Hematopoietic multipotent progenitor cell treated with erythropoietin and hydrocortisone succinate and interleukin-3 and kit ligand, for 15 days (in vitro differentiated cells): ENCODE results near the gene TEKTIP1.
"Not testable (repeated sequence)": the region's sequence is repeated elsewhere in the genome, so short reads cannot be mapped to it uniquely, and the experiment has no call there.

Source experiments
- DNase-seq: peaks from one replicate; pipeline ENCODE4 v3.0.0-alpha.2; 2015; ENCODE audit warnings: low spot score

TEKTIP1 gene

DNA sequence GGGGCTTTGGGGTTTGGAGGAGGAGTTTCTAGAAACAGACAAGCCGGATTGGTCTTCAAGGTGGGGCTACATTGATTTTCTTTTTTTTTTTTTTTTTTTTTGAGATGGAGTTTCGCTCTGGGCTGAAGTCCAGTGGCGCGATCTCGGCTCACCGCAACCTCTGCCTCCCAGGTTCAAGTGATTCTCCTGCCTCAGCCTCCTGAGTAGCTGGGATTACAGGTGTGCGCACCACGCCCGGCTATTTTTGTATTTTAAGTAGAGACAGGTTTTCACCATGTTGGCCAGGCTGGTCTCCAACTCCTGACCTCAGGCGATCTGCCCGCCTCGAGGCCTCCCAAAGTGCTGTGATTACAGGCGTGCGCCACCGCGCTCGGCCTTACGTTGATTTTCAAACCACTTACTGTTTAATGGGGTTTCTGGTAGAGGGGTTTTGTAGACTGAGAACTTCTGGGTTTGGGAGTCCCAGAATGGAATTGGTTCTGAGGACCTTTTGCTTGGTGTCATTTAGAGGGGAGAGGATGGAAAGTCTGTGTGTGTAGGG, 30.8 kb upstream of the TEKTIP1 start:
- DNase-seq: not testable (repeated sequence)

DNA sequence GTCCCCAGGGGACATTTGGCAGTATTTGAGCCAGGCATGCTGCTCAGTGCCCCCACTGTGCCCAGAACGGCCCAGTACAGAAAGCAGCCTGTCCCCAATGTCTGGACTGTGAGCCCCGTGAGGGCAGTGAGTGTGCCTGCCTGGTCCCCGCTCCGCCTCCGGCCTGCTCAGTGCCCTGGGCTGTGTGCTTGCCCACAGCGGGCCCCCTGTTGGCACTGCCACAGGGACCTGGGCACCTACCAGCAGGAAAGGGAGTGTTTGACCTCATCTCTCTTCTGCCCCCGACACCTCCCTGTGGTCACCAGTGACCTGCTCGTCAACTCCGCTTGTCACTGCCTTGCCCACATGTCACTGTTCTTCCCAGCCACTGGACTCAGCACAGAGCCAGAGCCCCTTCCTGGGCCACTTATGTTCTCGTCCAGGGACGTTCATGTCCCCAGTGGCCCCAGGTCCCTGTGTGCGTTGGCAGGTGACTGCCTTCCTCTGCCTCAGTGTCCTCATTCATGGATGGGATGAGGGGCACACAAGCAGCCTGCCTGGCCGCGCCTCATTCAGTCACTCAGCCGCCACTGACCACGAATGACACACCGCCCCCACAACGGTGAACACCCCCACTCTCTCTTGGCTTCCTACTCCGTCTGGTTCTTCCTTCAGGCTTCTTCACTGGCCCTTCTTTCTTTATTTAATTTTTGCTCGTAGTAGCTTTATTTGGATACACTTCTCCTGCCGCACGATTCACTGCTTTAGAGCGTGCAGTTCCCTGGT, 30.0 kb upstream of the TEKTIP1 start:
- DNase-seq: no peak

DNA sequence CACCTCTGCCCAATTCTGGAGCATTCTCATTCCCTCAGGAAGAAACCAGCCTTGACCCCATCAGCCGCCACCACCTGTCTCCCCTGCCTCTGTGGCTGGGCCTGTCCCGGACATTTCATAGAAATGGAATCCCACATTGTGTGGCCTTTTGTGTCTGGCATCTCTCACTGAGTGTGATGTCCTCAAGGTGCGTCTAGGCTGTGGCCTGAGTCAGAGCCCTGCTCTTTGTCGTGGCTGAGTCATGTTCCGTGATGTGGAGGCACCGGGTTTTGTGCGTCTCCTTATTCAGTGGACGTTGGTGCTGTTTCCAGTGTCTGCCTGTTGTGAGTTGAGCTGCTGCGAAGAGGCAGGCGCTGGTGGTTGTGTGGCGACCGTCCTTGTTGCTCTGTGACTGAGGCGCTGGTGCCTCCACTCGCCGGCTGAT, 29.4 kb upstream of the TEKTIP1 start:
- no peak for DNase-seq

DNA sequence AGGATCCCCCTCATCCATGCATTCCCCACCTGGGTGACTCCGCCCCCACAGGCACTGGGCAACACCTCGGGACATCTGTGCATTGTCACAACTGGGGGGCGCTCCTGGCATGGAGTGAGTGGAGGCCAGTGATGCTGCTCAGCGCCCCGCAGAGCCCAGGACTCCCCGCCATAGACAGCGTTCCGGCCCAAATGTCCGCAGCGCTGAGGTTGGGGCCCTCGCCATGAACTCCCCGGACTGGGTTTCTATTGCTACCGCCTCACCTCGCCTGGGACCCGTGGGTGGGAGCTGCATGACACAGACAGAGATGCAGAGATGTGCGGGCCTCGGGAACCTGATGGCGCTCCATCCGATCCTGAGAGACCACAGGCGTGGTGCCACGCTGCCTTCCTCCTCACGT, 28.2 kb upstream of the TEKTIP1 start:
- DNase-seq: no peak

DNA sequence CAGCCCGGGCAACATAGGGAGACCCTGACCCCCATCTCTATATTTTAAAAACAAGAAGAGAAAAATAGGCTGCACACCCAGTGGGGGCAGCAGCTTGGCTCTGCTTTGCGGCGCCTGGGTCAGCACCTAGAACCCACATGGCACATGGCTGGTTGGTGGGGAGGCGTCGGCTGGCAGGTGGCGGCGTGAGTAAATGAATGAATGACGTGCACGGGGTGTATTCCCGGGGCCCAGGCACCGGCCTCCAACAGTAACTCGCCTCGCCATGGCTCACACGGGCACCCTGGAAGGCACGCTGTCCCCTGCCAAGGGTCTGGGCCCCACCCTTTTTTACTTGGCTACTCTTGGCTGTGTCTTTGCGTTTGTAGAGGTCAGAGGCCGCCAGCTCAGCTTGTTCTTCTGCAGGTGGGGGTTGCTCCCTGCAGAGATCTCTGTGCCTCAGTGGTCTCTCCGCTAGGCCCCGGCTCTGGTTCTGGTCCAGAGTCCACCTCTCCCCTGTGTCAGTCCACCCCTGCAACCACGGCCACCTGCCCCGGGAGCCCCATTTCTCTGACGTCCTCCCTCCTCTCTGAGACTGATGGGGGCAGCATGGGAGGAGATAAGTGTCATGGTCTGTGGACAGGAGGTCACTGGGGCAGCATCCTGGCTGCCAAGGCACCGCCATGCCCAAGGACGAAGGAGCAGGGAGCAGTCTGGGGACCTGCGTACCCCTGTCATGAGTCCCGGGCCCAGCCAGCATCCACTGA, 27.3 kb upstream of the TEKTIP1 start:
- DNase-seq: no peak

DNA sequence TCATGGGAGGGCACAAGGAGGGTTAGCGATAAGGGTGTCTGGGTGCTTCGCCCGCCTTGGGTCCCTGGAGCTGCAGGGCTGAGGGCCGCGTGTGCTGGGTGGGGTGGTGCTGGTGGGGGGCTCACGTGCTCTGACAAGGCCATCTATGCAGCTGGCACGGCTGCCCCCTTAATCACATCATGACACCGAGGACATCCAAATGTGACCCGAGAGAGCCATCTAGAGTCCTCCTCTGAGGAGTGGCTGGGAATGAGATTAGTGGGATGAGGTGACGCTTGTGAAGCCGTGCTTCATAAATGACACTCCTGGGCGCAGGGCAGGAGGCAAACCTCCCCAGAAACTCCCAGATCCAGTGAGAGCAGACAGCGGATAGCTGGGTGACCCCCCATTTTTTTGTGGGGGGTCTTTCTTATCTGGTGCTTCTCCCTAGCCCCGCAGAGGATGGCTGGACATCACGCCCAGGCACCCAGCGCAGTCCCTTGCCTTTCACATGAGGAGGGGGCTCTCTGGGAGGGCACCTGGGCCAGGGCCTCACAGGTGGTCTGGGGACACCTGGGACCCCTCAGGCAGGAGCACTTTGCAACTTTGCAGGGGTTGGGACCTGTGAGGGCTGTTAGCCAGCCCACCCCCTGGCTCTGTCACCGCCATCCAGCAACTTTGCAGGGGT, 26.3 kb upstream of the TEKTIP1 start:
- DNase-seq: no peak

DNA sequence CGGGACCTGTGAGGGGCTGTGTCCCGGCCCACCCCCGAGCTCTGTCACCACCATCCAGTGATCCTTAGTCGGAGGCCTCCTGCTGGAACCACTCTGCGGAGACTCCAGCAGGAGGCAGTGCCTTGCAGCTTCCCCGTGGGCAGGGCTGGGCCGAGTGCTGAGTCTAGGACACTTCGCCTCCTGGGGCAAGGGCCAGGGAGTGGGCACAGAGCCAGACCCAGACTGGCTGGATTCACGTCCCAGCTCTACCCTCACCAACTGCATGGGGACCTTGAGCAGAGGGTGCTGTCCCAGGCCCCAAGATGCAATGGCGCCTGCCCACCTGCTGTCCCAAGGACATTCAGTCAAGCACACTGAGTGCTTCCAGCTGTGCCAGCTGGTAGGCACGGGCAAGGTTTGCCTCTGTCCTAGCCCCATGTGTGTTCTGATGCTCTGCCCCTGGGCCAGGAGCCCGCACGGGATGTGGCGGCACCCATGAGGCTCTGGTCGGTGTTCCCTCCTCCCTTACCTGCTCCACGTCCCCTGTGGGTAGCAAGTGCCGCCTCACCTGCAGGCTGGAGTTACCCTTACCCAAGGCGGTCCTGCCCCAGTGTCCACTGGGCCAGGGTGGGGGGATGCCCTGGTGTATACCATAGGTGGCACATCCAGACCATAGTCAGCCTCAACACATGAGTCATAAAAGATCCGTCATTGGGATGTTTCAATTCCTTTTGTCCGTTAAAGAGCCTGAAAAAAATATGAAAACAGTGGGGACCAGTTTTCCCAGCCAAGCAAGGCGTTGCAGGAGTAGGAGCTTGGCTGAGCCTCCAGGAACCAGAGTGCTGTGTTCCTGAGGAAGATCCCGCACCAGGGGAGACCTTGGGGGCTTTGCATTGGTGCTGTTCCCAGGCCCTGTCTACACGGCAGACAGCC, 25.5 kb upstream of the TEKTIP1 start:
- DNase-seq: no peak

DNA sequence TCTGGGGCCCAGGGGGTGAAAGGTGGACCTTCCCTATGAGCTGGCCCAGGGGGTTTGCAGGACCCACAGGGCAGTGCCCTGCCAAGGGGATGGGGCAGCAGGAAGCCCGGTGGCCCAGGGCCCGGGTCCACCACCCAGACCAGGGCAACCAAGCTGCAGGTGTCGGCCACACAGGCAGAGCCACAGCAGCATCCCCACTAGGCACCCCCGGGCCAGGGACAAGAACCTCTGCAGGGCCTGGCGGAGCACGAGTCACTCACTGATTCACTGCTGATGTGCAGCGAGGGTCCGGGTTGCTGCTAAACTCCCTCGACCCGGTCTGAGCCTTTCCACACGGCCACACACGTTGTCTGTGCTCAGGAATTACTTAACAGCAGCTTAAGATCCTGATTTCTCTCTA, 24.0 kb upstream of the TEKTIP1 start:
- DNase-seq: no peak

DNA sequence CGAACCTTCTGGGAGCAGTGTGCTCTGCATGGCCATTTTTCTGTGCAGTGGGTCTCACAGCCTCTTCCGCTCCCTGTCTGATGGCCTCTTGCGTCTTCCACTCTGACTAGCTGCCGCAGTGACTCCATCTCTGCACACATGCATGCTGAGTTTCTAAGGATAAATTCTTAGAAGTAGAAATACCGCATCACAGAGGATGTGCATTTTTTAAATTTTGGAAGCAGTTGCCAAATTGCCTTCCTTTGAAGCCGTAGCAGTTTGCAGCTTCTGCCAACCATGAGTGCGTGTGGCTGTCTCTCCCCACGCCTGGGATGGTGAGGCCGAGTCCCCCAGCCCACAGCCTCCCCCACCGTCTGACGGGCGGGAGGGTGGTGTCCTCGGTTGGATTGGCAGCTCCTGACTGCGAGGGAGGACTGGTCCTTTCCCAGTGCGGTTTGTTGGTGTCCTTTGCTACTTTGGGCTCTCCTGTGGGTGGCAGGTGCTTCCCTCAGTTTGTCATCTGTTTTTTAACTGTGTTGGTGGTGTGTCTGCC, 23.0 kb upstream of the TEKTIP1 start:
- no peak for DNase-seq

DNA sequence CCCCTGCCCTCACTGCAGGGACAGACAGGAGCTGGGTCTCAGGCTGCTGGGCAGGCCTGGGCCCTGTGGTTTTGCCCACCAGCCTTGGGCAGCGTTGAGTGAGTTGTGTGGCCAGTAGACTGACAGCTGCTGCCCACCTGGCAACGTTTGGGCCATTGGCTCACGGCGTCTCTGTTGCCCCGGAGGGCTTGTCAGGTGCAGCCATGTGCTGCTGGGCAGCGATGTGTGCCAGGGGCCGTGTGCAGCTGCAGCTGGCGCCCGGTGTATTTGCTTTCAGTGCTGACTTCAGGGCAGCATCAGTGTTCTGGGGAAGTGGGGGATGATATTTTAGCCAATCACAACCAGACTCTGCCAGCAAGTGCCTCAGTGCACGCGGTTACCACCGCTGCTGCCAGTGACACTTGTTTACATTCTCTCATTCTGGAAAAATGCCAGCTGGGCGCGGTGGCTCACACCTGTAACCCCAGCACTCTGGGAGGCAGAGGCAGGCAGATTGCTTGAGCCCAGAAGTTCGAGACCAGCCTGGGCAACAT, 22.2 kb upstream of the TEKTIP1 start:
- DNase-seq: peak; percentile 53

DNA sequence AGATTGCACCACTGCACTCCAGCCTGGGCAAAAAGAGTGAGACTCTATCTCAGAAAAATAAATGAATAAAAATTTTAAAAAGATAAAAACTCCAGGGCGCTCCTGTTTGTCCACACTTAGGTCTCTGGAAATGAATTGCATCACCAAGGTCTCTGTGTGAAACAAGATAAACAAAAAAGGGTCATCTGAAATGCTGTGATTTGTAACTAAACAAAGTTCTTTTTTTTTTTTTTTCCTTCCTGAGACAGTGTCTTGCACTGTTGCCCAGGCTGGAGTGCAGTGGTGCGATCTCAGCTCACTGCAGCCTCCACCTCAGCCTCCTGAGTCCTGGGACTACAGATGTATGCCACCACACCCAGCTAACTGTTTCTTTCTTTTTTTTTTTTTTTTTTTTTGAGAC, 21.3 kb upstream of the TEKTIP1 start:
- no peak for DNase-seq

DNA sequence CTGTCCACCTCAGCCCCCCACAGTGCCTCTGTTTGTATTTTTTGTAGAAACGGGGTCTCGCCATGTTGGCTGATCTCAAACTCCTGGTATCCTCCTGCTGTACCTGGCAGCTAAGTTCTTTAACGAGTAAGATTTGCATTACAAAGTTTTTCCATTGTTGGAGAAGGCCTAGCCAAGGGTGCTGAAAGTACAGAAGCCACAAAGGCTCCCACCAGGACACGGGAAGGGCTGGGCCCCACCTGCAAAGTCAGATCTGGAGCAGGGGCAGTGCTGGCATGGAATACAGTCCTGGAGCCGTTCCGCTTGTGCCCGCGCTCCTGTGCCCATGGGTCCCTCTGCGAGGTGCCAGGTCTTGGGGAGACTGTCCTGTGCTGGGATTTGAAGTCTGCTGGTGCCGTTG, 20.7 kb upstream of the TEKTIP1 start:
- no peak for DNase-seq

DNA sequence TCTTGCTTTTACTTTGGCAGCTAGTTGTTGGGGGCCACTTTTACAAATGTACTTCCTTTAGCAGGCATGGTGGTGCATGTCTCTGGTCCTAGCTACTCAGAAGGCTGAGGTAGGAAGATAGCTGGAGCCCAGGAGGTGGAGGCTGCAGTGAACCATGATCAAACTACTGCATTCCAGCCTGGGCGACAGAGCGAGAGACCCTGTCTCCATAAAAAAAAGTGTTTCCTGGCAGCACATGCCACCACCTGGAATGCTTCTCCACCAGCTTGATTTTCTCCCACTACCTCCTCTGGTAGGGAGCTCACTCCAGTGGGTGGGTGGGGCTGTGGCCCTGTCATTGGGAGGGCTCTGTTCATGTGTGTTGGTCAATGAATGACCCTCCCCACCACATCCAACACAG, 20.3 kb upstream of the TEKTIP1 start:
- no peak for DNase-seq

DNA sequence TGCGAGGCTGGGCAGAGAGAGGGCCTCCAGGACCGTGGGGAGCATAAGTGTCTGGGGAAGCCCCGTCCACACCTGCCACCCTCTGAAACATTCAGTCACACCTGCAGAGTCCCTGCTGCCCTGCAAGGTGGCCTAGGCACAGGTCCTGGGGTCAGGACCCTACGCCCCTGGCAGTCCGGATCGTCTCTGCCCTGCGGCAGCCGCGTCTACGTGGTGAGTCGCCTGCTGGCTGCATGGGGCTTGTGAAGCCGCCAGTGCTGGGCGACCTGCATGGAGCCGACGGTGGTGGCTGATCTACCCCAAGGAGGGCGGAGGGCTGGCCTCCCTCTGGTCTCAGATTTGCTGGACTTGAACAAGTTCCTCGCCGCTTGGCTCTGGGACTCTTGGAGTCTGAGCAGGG, 19.8 kb upstream of the TEKTIP1 start:
- DNase-seq: no peak

DNA sequence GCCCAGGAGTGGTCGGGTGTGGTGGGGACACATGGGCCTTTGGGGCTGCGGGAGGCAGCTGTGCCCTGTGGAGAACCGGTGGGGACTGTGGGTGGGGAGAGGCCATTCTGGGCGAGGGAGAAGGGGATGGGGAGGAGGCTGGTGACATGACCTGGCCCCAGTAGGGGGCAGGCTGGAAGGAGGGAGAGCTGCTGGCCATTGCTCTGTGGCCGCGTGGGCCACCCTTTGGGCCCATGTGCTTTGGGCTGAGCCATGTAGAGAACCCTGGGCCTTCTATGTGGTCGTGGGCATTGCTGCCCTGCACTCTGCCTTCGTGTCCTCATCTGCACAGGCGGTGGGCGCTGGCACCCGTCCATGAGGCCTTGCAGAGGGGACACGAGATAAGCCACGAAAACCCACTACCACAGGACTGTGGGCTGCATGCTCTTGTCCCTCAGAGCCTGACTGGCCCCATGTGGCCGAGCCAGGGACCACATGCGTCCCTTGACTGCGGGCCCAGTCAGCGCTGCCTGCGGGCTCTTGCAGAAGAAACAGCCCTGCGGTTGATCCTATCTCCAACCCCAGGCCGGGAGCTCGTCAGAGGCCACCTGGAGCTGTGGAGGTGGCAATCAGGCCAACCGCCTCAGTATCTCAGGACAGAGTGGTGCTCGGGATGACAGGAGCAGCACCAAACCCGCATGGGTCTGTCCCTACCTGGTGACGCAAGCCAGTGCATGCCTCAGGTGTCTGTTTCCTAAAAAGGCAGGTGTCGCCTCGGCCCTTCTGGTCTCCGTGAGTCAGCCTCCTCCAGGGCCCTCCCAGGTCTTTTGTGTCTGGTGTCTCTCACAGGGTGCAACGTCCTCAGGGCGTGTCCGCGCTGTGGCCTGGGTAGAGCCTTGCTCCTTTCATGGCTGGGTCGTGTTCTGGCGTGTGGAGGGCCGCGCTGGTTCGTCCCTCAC, 18.5 kb upstream of the TEKTIP1 start:
- peak; percentile 34 for DNase-seq

DNA sequence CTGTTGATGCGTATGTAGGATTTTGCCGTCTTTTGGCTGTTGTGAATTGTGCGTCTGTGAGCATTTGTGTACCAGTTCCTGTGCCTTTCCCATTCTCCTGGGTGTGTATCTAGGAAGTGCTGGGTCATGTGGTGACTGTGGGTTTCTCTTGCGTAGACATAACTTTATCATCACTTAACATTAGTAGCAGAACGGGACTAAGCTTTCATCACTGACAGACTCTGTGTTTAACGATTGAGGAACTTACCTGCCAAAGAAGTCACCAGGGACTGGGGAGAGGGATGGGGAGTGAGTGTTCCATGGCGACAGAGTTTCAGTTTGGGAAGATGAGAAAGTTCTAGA, 17.9 kb upstream of the TEKTIP1 start:
- DNase-seq: peak; percentile 62

DNA sequence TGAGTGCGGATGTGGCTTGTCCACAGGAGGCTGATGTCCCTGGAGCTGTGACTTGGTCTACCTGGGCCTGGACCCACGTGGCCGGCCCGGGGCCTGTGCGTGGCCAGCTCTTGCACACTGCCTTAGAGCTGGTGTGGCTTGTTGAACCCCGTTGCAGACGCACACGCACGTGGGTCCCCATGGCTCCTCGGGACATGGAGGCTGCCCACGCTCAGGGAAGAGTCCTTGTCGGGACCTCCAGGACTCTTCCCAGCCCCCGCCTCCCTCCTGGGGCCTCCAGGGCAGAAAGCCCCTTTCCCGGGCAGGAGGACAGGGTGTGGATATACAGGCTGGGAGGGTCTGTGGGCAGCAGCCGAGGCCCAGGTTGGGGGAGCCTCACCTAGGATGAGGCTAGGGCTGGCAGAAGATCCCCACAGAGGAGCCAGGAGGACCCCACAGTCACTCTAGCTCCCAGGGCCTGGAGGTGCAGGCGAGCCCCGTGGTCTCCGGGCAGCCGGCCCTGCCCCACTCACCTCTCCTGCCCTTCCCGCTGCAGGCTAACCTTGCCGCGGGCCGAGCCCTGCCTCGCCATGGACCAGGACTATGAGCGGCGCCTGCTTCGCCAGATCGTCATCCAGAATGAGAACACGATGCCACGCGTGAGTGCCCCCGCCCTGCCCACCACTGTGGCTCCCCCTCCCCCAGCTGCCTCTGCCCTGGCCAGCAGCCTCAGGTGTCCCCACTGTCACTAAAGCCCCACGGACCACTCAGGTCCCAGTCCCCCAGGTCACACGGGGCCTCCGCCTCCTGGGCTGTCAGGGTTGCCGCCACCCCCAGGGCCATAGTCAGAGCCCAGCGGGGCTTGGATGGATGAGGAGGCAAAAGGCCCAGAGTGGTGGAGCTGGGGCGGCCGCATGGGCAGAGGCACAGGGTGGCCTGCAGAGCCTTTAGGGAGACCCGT, 16.3 kb upstream of the TEKTIP1 start:
- DNase-seq: no peak

DNA sequence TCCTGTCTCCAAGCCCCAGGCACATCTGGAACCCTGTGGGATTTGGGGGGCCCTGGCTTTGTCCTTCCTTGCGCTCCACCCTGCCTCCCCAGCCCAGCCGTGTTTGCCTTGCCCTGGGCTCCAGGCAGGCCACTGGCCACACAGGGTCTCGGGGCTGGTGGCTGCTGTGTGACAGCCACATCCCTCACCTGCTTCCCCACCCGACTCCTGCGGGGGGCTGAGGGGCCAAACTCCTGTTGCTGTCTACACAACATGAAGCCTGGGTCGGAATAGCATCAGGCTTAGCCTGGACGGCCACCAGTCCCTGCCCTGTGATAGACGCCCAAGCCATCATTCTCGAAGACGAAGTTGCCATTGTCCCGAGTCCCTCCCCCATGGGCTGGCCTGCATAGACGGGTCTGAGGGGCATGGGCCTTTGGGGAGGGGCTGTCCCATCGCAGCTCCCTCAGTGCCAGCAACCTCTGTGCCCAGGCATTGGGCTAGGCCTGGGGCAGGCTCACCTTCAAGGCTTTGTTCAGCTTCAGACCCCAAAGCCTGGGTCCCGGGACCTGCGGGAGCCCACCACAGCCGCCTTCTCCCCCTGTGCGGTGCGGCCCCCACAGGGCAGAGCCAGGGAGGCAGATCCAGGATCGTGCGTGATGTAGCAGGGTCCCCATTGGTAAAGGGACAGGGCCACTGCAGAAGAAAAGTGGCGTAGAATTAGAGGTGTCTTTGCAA, 15.5 kb upstream of the TEKTIP1 start:
- no peak for DNase-seq
